NCI-H128 (cell line): Measurements from ENCODE around the gene DNAJC11.
"Not testable (repeated sequence)": the region's sequence is repeated elsewhere in the genome, so short reads cannot be mapped to it uniquely, and the experiment has no call there.

Experiments used
- DNase-seq: peaks from one replicate; lab custom pipeline; 2025; ENCODE audit not compliant: unreplicated experiment; lab: John Stamatoyannopoulos, UW

Gene DNAJC11

DNA sequence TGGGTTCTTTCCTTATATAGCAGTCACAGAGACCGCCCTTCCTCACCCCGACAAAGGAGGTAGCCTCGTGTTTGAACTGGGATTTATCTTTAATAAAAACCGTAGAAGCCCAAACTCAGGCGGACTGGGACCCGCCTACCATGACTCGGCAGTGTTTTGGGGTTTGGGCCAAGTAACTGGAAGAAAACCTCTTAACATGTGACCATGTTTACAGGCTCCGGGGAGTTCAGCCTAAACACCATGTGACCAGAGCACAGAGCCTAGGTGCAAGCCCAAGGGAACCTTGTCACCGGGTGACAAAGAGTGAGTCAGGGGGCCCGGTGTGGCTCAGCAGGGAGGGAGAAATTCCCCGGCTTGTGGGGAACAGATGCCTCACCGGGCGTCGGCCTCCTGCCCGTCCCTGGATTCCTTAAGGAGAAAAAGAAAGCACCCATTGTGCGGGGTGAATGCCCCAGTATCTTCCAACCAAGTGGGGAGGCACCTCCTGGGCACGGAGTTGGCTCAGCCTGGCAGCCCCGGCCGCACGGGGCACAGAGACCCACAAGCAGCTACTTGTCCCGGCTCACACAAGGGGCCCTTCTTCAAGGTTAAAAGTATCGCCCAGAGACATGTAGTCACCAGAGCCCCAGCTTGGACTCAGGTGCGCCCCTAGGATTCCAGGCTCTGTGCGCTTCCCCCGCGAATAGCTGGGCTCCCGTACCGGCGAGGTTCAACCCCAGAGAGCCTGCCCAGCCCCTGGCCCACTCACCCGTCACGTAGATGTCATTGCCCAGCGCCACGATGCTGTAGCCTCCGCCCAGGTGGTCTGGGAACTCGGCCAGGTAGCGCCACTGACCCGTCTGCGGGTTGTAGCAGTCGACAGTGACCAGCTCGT is 100.3 kb downstream of the DNAJC11 start:
- DNase-seq = no peak

DNA sequence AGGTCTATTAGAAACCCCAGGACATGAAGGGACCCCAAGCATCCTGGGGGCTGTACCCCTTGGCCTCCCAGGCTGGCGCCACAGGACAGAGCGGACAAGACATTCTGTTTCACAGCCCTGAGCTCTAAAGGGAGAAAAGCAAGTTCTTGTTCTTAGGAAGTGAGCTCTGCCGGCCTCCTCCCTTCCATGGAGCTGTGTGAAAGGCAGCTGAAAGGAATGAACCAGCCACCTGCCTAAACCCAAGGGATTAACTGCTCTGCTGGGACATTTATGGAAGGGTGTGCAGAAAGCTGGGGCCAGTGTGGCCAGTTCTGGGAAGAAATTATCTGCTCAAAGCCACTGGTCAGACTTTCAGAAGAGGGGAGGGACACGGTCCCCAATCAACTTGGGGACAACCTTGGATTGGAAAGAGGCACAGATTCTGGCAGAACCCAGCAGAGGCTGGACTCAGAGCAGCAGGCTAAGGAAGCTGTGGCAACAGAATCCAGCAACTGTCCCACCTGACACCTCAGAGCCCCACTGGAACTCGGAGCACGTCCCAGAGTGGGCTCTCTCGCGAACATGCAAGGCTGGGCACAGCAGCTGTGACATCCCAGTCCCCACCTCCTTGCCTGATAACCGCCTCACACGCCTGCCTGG is 101.1 kb downstream of the DNAJC11 start:
- no peak for DNase-seq

DNA sequence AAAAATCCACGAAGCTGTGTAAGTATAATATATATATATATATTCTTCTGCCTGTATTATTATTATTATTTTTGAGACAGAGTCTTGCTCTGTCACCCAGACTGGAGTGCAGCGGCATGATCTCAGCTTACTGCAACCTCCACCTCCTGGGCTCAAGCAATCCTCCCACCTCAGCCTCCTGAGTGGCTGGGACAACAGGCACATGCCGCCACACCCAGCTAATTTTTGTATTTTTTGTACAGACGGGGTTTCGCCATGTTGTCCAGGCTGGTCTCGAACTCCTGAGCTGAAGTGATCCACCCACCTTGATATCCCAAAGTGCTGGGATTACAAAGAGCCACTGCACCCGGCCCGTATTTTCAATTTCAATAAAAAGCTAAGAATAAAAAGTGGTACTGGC is 101.6 kb downstream of the DNAJC11 start:
- not testable (repeated sequence) for DNase-seq

DNA sequence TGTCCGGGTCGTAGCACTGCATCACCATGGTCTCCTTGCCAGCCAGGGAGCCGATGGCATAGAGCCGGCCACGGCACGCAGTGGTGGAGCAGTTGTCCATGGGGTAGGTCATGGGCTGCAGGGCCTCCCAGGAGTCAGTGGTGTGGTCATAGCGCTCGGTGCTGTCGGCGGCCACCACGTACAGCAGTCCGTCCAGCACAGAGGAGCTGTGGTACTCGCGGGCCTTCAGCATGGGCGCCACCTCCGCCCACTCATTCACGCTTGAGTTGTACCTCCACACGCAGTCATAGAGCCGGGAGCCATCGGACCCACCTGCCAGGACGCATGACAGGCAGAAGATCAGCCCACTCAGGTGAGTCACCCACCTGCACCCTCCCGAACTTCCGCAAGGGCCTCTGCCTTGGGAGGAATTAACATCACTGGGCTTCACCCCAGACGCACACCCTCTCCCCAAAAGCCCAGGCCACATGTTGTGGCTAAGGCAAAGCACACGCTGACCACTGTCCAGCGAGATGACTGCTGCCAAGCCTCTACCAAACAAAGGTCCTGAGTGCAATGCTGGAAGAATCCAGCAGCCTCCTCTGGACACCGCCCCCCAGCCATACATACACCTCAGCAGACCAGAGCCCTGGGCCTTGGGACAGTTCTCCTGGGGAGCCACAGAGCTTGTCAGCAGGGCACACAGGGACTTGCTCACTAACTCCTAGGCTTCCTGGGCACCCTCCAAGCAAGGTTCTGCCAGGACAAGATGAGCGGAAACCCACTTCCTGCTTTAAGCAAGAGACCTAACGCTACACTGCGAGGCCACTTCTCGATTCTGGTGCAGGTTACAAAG is 102.3 kb downstream of the DNAJC11 start:
- DNase-seq = no peak

DNA sequence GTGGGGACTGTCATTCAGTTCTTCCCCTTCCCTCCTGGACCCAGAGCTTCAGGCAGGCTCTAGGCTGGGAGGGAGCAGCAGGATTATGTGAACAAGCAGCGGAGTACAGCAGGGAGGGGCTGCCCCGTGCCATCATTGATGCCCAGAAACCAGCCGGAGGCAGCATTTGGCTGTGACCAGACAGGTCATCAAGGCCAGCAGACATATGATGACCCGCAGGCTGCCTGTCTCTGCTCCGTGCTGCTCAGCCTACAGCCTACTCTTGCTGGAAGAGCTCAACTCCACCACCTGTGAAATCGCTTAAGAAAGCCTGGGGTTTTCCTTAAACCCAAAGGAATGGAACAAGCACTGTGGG is 103.9 kb downstream of the DNAJC11 start:
- no peak for DNase-seq

DNA sequence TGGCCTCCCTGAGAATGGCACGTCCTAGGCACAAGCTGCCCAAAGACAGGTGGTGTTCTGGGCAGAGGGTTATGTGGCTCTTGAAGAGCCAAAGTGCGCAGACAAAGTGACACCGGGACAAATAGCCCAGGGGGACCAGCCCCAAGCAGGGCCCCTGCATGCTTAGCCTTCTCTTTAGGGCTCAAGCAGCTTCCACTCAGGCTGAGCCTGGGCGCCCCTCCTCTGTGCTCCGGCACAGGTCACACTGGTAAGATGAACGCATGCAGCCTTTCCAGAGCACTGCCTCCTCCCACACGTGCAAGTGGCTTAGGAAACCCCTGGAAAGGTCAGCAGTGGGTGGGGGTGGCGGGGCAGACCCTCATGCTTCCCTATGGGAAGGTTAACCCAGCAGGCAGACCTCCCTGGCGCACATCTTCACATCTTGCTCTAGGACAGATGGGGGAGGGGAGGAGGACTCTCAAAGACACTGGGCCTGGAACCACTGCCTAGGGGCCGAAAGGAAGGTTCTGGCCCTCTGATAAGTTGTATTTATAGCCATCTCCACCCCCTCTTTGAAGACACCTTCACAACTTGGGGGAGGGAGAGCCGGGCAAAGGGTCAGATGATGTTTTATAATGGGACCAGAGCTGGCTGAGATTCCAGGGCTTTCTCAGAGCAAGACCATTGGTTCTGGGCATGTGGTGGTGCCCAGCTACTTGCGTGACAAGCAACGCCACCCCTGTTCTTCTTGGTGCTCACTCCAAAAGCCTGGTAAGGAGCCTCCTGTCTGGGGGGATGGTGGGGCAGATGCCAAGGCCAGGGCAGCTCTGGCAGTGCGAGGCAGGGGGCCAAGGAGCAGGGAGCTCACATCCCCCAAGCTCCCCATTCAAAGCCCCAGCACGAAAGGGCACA is 104.5 kb downstream of the DNAJC11 start:
- DNase-seq = no peak

DNA sequence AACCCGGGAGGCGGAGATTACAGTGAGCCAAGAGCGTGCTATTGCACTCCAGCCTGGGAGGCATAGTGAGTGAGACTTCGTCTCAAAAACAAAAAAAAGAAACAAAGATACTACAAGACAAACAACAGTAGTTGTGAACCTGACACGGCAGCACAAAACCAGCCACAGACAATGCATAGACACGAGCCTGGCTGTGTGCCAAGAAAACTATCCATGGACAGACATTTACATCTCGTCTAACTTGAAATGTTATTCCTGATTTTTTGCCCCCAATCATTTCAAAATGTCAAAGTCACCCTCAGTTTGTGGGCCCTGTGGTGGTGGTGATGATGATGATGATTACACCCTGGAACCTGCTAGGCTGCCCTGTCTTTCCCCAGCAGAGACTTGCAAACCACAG is 105.3 kb downstream of the DNAJC11 start:
- no peak for DNase-seq

DNA sequence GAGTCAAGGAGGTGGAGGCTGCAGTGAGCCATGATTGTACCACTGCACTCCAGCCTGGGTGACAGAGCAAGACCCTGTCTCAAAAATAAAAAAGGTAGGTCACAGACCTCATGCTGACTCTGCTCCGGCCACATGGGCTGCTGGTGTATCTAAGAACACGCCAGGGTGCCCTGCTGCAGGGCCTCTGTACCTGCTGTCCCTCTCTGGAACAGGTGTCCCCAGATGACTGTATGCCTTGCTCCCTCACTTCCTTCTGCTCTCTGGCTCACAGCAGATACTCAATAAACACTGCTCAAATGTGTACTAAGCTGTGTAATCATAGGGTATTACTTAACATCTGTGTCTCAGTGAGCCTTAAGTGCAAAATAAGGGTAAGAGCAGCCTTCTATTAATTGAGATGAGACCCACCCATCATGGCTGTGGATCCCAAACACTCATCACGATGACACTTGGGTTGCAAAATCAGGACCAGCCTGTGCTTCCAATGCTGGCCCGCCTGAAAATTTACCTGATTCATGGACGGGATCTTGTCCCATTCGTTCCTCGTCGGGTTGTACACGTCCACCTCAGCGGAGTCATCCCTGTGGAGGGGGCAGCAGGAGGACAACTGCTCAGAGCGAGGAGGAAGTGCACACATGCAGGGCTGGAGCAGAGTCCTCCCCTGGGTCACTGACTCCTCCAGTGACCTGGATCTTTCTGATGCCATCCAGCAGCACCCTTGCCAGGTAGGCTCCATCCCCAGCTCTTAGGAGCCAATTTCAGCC is 106.5 kb downstream of the DNAJC11 start:
- DNase-seq = no peak

DNA sequence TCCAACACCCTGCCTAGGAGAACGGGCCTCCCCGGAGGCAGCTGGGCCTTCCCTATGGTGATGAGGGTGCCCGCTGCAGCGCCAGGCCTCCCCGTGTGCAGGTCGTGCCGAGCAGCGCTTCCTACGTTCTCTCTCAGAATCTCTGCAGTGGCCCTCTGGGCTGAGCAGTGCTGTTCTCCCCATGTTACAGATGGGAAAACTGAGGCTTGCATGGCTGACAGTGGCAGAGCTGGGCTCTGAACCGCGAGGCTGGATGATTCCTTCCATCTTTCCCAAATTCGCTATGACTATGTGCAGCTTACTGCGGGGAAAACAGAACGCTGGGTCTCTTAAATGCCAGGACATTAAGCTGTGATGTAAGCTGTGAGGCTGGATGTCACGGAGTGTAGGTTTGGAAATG is 107.8 kb downstream of the DNAJC11 start:
- no peak for DNase-seq

DNA sequence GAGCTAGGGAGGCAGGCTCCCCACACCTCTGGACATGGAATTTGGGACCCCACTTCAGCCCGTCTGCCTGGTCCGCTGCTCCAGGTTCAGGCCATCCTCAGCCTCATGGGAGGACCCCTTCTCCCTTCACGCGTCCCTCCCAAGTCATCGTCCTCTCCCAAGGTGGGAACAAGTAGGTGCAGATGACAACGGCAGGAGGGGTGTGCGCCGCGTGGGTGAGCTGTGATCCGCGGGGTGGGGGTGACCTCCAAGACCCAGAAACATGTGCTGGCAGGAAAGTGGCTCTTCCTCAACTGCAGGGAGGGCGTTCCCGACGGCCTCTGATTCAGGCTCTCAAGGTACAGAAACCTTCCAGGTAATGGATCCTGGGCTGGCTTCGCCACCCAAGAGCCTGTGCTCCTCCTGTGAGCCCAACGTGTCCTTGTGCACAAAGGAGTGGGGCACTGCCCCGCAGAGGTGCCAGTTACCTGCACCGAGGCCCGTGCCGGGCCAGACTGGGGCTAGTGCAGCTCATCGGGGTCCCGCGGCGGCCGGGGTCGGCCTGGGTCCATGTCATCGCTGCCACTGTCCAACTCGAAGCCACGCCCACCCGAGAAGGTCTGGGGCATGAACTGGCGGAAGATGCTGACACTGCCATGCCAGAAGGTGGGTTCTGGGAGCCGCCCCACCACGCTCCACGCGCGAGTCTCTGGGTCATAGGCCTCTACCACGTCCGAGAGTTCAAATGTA is 108.6 kb downstream of the DNAJC11 start:
- DNase-seq = no peak

DNA sequence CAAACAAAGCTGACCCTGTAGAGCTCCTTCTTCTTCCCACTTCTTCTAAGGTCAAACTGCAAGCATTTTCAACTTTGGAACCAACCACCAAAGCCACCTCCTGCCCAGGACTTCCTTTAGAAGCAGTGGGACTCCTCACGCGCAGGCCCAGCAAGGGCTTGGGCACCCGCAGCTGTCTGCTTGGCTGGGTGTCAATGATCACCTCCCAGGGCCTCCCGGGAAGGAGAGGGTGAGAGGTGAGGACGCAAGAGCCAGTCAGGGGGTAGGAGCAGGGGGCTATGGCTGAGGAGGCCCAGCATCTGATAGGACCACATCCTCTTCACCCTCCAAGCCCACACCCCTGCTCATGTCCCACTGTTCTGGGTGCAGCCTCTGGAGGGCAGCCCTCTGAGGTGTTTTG is 109.2 kb downstream of the DNAJC11 start:
- no peak for DNase-seq

DNA sequence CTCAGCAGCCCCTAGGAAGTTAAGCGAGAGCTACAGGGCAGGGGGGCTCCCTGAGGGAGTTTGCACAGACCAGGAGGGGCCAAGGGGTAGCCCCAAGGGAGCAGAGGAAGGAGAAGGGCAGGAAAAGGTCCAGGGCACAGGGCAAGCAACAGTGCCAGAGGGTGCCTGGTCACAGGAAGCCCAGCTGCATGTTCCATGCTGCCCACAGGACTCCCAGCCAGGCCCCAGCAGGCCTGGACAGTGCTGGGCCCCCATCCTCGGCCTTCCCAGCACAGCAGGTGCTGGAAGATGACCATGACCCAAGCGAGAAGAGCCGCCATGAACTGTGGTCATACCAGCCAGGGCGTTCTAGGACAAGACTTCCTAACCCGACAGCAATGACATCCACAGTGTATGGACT is 110.0 kb downstream of the DNAJC11 start:
- DNase-seq = no peak

DNA sequence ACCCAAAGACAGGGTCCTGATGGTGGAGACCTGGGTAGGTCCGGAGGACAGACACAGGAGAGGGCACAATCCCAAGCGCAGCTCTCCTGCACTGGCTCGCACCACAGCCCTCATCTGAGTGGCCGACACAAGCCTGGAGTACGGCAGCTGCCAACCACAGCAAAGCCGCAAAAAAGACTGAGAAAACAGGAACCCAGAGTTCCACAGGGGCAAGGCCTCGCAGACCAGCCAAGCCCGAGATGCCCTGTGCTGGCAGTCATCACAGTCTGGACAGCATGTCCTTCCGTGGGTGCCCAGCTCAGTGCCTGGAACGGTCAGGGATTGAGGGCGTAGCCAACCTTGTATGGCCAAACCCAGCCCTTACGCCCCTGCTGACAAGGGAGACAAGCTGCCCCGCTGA is 110.4 kb downstream of the DNAJC11 start:
- no peak for DNase-seq

DNA sequence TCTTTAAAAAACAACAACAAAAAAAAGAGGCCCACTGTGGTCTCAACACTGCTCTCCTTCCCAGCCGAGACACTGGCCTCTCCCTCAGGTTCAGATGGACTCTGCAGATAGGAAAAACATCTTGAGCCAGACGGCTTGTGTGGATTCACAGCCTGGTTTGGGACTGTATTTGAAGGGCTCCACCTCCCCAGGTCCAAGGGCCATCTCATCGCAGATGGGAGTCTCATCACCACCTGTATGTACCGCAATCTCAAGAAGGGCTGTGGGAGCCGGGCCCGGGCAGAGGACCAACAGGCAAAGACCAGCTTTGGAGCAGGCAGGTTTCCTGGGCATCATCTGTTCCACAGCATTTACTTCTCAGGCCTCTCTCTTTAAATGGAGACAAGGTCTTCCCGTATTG is 111.6 kb downstream of the DNAJC11 start:
- no peak for DNase-seq

DNA sequence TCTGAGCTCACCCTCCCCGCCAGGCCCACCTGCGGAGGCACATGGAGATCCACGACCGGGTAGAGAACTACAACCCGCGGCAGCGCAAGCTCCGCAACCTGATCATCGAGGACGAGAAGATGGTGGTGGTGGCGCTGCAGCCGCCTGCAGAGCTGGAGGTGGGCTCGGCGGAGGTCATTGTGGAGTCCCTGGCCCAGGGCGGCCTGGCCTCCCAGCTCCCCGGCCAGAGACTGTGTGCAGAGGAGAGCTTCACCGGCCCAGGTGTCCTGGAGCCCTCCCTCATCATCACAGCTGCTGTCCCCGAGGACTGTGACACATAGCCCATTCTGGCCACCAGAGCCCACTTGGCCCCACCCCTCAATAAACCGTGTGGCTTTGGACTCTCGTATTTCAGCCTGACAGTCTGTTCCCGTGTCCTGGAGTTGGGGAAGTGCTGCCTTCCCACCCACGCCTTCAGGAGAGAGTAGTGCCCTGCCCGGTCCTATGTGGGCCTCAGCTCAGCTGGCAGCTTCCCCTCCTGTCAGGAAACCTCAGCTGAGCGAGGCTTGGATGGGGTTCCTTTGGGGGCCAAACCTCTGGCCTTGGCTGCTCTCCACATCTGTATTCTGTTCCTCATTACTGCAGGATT is 112.6 kb downstream of the DNAJC11 start:
- DNase-seq = no peak

DNA sequence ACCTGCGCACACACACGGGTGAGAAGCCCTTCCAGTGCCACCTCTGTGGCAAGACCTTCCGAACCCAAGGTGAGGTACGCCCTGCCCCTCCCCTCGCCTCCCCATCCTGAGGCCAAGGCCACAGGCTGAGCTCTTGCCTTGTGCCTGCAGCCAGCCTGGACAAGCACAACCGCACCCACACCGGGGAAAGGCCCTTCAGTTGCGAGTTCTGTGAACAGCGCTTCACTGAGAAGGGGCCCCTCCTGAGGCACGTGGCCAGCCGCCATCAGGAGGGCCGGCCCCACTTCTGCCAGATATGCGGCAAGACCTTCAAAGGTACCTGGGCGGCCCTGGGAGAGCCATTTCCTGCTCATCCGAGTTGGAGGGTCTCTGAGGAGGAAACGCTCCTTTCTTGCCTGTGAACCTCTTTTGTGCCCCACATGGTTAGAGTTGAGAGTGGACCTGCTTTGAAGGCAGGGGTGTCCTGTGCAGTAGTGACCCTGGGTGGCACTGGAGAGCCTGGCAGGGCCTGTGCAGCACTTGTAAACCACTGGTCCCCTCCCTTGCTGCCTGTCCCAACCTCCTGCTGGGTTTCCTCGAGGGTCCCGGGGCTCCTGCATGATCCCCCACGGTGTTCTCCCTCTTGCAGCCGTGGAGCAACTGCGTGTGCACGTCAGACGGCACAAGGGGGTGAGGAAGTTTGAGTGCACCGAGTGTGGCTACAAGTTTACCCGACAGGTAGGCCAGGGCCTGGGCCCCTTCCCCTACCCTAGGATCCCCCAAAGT is 113.3 kb downstream of the DNAJC11 start:
- DNase-seq = no peak

DNA sequence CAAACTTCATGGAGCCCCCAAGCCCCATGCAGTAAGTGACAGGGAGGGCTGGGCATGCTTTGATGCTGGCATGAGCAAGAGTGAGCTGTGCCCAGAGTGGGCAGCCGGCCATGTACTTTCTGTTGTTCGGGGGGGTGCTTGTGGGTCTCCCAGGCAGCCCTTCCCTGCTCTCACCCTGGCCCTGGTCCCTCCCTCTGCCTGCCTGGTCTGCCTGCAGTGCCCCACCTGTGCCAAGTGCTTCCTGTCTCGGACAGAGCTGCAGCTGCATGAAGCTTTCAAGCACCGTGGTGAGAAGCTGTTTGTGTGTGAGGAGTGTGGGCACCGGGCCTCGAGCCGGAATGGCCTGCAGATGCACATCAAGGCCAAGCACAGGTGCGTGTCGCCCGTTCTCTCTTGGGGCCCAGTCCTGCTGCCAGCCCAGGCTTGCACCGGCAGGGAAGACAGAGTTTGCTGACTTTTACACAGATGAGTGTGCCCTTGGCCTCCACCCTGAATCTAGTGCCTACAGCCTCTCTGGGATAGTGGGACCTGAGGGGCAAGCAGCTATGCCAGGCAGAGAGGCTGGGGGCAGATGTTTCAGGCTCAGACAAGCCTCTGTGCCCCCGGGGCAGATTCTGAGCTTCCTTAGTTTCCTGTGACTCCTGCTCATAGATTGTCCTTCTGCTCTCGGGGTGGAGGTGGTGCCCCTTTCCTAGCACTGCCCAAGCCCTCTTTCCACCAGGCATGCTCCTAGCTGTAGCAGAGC is 114.2 kb downstream of the DNAJC11 start:
- DNase-seq = no peak

DNA sequence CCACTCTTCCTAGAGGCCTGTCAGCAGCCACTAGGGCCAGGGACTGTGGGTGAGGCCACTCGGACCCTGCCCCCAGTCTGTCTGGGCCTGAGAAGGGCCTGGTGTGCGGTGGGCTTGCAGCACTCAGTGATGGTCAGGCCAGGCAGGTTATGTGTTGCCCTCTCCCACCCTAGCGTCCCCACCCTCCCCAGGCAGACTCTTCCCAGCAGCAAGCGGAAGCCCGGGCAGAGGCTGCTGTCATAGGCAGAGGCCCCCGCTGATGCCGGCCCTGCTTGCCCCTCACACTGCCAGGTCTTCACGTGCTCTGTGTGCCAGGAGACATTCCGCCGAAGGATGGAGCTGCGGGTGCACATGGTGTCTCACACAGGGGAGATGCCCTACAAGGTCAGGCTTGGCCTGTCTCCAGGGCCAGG is 115.2 kb downstream of the DNAJC11 start:
- no peak for DNase-seq
